ENCODE measurements around the gene GIMD1. TPM values are rescaled to one million over a fixed set of nuclear protein-coding genes. Genes with fewer than 3 reads are reported as not detected.
"Not testable (repeated sequence)": the region's sequence is repeated elsewhere in the genome, so short reads cannot be mapped to it uniquely, and the experiment has no call there.

Gene GIMD1
- not detected in 3 replicates for total RNA-seq

DNA sequence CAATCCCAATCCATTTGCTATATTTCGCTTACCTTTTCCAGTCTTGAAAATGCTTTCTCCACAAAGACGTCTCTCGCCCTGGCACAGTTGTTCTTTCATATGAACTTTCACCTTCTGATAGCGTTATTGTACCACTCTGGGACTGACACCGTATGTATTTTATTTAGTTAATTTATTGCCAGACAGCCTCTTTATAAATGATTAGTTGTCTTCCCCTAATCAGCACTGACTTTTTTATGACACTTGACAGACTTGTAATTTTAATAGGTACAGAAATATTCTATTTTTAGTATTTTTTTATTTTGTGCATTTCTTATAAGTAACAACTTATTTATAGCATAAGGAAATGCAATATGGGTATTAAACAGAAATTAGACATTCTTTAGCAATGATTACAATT is at the start of gene GIMD1:
TSS of gene GIMD1 (minus strand) at position 101 of the 400 bp plus-strand sequence. CDS start 1,343 bp downstream, outside the sequence.
- H3K27me3 Mint-ChIP-seq (ENCODE audit: low read depth): no peaks in the 10 kb centered on the region
- H3K4me1 Mint-ChIP-seq: peaks cover 12% of the 10 kb centered on the region
- no peaks in the 10 kb centered on the region for H3K36me3 Mint-ChIP-seq
- DNase-seq (ENCODE audit: low spot score in 2 of 2, unreplicated experiment in 2 of 2): no peak
- peak within 1 kb of the TSS; percentile 7 for H3K4me3 Mint-ChIP-seq
- TF ChIP-seq, protein P1, sequence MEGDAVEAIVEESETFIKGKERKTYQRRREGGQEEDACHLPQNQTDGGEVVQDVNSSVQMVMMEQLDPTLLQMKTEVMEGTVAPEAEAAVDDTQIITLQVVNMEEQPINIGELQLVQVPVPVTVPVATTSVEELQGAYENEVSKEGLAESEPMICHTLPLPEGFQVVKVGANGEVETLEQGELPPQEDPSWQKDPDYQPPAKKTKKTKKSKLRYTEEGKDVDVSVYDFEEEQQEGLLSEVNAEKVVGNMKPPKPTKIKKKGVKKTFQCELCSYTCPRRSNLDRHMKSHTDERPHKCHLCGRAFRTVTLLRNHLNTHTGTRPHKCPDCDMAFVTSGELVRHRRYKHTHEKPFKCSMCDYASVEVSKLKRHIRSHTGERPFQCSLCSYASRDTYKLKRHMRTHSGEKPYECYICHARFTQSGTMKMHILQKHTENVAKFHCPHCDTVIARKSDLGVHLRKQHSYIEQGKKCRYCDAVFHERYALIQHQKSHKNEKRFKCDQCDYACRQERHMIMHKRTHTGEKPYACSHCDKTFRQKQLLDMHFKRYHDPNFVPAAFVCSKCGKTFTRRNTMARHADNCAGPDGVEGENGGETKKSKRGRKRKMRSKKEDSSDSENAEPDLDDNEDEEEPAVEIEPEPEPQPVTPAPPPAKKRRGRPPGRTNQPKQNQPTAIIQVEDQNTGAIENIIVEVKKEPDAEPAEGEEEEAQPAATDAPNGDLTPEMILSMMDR (IDR thresholded peaks at IDR 0.05; ENCODE audit: unreplicated experiment): no peak
- H3K27ac Mint-ChIP-seq: no peak within 1 kb of the TSS
- no peaks in the 10 kb centered on the region for H3K9me3 Mint-ChIP-seq

DNA sequence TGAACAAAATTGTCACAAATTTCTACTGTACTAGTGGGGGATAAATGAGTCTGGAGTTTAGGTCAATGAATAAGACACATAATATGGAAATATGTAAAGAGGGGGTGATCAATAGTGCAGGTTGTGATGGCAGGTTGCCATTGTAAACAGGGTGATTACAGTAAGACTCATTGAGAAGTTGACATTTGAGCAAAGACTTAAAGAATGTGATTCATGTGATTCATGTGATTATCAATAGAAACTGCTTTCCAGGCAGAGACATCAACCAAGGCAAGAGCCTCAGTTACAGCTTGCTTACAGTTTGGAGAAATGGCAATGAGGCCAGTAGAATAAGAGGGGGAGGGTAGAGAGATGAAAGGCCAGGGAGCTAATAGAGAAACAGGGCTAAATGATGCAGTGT is 45.8 kb upstream of the GIMD1 start:
- TF ChIP-seq, protein P1 (IDR thresholded peaks at IDR 0.05; ENCODE audit: unreplicated experiment): no peak
- Mint-ChIP-seq H3K4me1 (peaks cover 27% of the 10 kb centered on the region), H3K4me3 (no peak overlapping the region), H3K9me3 (no peaks in the 10 kb centered on the region), H3K27me3 (ENCODE audit: low read depth) (no peaks in the 10 kb centered on the region), H3K27ac (no peak overlapping the region), H3K36me3 (no peaks in the 10 kb centered on the region)
- DNase-seq (ENCODE audit: low spot score in 2 of 2, unreplicated experiment in 2 of 2): no peak

DNA sequence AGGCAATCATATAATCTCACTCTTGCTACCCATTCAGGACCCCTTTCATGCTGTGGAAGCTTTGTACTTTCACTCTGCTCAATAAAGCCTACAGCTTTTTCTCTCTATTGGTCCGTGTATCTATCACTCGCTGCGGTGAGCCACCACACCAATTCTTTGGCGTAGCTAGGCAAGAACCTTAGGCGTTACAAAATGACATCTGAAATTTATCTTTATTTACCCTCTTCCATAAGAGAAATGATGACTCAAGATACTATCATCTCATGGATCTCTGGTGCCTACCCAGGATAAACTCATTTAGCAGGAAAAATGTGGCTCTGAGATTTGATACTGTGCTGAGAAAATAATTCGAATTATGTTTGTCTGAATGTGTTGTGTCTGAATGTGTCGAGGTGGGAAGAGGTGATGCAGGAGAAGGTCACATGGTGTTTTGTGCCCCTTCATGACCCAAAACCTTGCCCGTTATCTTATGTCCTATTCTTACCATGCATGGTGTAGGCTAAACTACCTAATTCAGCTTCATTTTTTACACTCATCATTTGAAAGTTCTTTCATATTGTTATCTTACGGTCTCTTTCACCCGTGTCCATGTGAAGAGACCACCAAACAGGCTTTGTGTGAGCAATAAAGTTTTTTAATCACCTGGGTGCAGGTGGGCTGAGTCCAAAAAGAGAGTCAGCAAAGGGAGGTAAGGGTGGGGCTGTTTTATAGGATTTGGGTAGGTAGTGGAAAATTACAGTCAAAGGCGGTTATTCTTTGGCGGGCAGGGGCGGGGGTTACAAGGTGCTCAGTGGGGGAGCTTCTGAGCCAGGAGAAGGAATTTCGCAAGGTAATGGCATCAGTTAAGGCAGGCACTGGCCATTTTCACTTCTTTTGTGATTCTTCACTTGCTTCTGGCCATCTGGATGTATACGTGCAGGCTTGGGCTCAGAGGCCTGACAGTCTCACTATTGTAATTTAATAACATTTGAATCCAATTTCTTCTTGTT is 41.6 kb upstream of the GIMD1 start:
- DNase-seq (ENCODE audit: low spot score in 2 of 2, unreplicated experiment in 2 of 2): no peak
- H3K27me3 Mint-ChIP-seq (ENCODE audit: low read depth): no peaks in the 10 kb centered on the region
- no peak overlapping the region for H3K4me3 Mint-ChIP-seq
- H3K9me3 Mint-ChIP-seq: peaks cover 17% of the 10 kb centered on the region
- TF ChIP-seq, protein P1 (IDR thresholded peaks at IDR 0.05; ENCODE audit: unreplicated experiment): no peak
- H3K27ac Mint-ChIP-seq: peak overlapping the region; percentile 80
- H3K36me3 Mint-ChIP-seq: no peaks in the 10 kb centered on the region
- H3K4me1 Mint-ChIP-seq: peaks cover 27% of the 10 kb centered on the region

DNA sequence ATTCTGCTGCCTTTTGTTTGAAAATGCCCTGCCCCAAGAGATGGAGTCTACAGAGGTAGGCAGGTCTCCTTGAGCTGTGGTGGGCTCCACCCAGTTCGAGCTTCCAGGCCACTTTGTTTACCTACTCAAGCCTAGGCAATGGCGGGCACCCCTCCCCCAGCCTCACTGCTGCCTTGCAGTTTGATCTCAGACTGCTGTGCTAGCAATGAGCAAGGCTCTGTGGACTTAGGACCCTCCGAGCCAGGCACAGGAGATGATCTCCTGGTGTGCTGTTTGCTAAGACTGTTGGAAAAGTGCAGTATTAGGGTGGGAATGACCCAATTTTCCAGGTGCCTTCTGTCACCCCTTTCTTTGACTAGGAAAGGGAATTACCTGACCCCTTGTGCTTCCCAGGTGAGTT is 39.4 kb upstream of the GIMD1 start:
- not testable (repeated sequence) for H3K4me3 Mint-ChIP-seq; H3K36me3 Mint-ChIP-seq; H3K27me3 Mint-ChIP-seq (ENCODE audit: low read depth); H3K27ac Mint-ChIP-seq; DNase-seq (ENCODE audit: low spot score in 2 of 2, unreplicated experiment in 2 of 2)
- peaks cover 22% of the 10 kb centered on the region for H3K4me1 Mint-ChIP-seq
- peaks cover 17% of the 10 kb centered on the region for H3K9me3 Mint-ChIP-seq

DNA sequence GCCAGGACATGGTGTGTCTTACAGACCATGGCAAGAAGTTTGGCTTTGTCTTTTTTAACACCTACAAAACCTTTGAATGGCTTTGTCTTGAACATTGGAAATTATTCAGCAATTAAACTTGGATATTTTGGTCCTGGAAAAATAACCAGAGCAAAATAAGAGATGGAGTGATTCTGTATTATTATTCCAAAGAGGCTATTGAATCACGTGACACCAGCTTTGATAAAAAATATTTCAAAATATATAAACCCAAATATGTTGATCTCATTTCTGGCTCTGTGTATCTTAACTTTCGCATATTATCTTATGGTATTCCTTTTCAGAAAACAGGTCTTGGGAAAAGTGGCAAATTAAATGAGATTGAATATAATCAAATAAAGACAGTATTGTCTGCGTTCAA is 32.6 kb upstream of the GIMD1 start:
- Mint-ChIP-seq H3K36me3 (peaks cover 10% of the 10 kb centered on the region), H3K27me3 (ENCODE audit: low read depth) (no peaks in the 10 kb centered on the region), H3K27ac (no peak overlapping the region), H3K4me3 (no peak overlapping the region), H3K9me3 (peaks cover 36% of the 10 kb centered on the region), H3K4me1 (no peaks in the 10 kb centered on the region)
- DNase-seq (ENCODE audit: low spot score in 2 of 2, unreplicated experiment in 2 of 2): no peak
- TF ChIP-seq, protein P1 (IDR thresholded peaks at IDR 0.05; ENCODE audit: unreplicated experiment): no peak

DNA sequence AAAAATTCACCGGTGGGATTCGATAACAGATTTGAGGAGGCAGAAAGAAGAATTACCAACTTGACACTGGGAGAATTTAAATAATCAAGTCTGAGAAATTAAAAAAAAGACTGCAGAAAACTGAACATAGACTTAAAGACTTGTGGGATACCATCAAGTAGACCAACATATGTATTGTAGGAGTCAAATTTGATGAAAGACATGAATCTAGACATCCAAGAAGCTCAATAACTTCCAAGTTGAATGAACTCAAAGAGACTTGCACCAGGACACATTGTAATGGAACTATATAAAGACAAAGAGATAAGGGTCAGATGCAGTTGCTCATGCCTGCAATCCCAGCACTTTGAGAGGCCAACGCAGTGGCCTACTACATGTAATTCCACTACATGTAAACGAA is 30.3 kb upstream of the GIMD1 start:
- H3K27me3 Mint-ChIP-seq (ENCODE audit: low read depth); DNase-seq (ENCODE audit: low spot score in 2 of 2, unreplicated experiment in 2 of 2); H3K36me3 Mint-ChIP-seq; H3K27ac Mint-ChIP-seq; H3K4me3 Mint-ChIP-seq; H3K4me1 Mint-ChIP-seq: not testable (repeated sequence)
- peaks cover 45% of the 10 kb centered on the region for H3K9me3 Mint-ChIP-seq

All from mesothelial cell of epicardium (in vitro differentiated cells).